Hippocampal formation (tissue), 2 donors: ENCODE results near the gene SLC35F1.

Experiments
- DNase-seq, 2 donors: peaks; one replicate each; lab custom pipeline; 2025; lab: John Stamatoyannopoulos, UW

The SLC35F1 gene

DNA sequence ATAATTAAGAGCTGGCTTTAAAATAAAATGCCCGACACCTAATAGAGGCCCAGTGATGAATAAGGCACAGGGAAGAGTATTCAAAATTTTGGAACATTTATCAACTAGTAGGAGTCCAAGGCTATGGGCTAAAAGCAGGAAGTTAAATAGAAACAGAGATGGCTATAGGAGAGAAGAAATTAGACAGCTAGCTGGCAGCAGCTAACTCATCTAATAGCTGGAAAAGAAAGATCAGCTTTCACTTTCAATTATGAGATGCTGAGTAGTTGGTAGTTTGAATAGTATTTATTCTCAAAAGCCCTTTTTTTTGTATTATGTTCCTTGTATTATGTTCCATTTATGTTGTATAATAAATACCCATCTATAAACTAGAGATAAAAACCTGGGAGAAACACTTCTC lies 215.7 kb downstream of the SLC35F1 start:
- no peak for DNase-seq

DNA sequence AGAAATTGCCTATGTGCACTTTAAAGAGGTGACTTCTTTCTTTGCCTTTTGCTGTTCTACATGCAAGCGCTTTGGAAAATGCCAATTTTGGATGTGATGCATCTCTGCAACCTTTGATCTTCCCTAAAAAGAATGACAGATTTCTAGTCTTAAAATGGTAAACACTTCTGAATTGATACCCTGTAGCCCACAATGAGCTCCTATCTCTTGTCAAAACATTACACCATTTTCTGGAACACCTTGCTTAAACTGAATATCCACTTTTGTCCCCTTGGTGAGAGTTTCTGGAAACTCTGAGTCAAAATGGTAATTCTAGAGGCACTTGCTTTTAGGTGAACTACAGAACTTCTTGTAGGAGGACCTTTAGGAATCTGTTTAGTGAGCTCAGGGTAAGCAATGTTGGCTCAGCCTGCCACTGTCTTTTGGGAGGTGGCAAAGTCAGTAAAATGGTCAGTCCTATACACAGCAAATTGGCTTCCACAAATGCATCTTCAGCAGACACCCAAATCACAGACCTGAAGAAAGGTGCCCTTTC lies 216.5 kb downstream of the SLC35F1 start:
- no peak for DNase-seq

DNA sequence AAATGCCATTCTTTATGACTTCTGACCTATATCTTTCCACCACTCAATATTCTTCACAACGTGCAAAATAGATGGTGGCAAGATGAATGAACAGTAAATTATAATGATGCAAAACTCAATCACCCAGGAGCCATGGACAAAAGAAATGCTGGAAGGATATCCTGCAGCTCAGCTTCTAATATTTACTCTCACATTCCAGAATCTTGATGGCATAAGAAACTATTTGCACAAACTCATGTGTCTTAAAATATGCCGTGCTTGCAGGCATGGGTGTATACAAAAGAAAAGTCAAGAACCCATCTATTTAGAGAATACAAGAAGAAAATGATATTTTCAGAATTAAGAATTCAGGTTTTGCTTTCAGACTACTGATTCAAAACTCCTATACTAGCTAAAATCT lies 217.8 kb downstream of the SLC35F1 start:
- DNase-seq: no peak

DNA sequence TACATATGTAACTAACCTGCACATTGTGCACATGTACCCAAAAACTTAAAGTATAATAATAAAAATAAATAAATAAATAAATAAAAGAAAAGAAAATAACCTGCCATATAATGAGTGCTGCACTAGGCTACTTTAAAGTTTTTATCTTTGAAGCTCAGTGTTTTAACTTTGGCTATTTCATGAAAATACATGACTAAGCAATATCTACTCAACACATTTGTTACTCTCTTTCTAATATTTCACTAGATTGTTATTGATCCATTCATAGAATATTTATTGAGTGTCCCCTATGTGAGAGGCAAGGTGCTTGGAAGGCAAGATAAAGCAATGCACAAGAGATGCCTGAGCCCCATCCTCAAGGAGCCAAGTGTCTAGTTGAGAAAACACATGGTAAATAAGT lies 221.7 kb downstream of the SLC35F1 start:
- no peak for DNase-seq

DNA sequence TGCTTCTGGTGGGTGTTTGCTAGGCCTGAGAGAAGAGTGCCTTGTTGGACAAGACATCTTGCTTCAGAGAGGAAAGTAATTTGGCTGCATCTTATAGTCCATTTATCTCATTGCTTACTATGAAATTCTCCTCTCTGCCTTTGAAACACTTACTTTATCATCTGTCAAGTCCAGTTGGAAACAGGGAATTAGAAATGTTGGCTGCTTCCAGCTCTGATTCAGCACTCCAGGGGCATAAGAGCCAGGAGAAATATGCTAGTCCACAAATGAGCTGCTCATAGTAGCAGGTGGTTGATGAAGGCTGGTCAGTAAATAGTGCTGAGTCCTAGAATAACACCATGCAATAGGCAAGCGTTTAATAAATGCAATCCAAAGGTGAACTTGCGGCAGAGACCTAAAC lies 227.1 kb downstream of the SLC35F1 start:
- no peak for DNase-seq

DNA sequence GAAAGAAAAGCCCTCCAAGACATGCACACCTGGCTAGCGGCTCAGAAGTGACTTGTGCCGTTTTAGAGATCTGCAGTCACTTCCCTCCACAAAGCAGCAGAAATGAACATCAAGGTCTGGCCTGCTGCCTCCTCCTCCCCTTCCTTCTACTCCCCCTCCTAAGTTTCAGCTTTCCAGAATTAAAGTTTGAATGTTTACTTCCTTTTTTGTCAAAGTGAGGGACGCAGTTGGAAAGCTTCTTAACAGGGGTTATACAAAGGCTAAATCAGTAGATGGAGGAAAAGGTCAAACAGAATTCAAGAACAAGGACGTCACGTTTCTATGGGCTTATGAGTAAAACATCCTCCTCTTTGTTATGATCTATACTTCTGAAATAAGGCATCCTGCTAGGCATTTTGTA lies 227.7 kb downstream of the SLC35F1 start:
- DNase-seq: no peak

DNA sequence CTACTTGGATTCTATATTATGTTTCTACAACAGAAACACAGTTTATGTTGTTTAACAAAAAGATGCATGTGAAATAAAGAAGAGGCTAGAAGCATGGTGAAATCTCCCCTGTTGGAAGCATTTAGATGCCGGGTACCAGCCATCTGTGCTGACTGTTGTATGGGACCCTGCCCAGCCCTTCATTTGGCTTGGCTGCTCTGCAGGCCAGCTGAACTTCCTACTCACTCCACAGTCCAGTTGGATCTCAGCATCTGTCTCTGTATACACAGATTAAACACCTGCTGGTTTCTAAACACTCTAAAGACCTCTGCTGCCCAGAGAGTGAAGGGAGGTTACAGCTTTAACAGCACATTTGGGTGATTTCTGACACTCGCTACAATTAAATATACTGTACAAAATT lies 228.3 kb downstream of the SLC35F1 start:
- no peak for DNase-seq

DNA sequence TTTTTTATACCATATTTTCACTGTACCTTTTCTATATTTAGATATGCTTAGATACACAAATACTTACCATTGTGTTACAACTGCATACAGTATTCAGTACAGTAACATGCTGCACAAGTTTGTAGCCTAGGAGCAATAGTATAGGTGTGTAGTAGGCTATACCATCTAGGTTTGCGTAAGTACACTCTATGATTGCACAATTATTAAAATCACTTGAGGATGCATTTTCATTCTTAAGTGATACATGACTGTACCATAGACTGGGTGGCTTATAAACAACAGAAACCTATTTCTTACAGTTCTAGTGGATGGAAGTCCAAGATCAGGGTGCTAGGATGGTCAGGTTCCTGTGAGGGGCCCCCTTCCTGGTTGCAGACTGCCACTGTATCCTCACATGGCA lies 234.1 kb downstream of the SLC35F1 start:
- DNase-seq: no peak

DNA sequence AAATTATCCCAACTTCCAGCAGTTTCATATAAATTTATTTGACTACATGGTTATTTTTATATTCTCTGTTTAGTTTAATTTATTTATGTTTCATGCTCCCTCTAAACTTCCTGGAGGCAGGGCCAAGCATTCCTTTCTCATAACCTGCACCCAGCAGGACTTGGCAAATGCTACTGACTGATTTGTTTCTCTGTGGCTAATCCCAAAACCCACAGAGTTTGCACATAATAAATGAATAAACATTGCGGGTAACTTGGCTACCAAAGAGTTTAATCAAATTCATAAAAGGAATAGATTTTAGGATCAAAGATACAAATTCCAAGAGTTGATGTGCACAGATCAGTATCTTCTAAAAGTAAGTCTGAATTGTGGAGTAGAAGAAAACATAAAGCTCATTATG lies 239.5 kb downstream of the SLC35F1 start:
- DNase-seq: no peak

DNA sequence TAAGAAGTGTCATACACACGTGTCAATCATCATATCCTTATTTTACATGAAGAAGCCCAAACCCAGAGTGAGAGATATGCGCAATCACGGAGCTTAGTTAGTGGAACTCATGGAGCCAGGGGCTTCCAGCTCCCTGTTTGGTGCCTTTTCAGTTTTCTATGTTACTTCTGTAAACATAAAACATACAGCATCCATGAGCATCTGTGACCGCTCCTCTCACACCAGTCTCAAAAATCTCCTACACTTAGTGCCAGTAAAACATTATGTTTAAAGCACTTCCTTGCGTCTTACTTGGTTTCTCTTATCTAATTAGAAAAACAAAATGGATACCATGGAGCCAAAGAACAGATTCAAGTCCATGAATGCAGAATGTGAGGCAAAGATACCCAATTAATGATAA lies 240.4 kb downstream of the SLC35F1 start:
- no peak for DNase-seq

DNA sequence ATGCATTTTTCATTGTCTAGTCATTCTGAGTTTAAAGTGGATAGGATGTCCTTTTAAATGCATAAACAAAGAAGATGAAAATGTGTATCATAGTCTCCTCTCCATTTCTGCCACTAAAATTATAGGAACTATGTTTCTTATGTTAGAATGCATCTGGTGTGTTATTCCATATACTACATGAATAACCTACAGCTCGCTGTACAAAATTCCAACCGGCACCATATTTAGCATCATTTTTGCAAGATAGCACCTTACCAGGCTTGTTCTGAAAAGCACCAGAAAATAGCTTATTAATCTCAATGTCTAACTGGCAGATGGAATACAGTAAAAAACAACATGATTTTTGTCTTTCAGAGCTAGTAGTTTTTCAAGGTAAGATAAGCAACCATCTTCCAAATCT lies 241.5 kb downstream of the SLC35F1 start:
- peak in 1 of 2 donors; percentile 23 for DNase-seq

DNA sequence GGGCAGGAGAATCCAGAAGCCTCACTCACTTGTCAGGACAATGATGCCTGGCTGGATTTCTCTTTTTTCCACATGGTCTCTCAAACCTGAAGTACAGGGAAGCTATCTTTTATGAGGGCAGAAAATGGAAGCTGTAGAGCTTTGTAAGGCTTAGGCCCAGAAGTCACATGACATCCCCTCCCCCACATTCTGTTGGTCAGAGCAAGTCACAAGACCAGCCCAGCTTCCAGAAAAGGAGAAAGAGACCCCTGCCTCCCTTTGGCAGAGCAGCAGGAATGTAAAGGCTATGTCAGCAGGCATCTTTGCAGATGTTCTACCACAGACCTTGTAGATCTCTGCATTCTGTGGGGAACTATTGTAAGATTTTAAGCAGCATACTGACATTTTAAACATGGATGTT lies 245.5 kb downstream of the SLC35F1 start:
- no peak for DNase-seq

DNA sequence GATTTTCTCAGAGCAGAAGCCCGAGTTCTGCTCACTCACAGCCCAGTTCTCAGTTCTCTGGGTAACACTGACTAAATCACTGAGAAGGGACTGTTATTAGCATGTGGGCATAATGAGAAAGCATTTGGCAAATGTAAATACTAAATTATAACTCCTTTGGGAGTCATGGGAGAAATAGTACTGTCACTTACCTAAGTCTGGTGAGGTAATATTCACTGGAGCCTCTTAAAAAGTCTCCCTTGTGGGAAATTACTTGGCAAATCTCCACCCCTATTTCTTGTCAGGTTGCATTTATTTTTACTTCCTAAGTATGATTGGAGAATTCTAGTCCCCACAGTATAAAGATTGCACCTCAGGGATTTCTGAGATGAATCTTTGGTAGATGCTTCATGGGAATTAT lies 254.3 kb downstream of the SLC35F1 start:
- DNase-seq: no peak

DNA sequence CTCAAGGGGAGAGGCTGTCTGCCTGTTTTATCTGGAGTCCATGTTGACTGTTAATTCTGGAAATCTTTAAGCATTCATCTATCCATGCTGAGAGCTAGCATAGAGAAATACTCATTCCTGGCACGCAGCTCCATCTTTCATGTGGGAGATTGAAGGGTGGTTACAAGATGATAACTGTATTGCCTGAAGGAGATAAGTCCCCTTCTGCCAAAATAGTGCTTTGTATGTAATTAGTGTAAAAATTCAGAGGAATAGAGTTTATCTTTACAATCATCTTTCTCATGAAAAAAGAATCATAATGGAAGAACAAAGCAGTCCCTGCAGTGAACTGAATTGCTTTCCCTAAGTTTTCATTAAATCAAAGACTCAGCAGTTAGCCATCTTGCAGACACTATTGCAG lies 256.5 kb downstream of the SLC35F1 start:
- no peak for DNase-seq

DNA sequence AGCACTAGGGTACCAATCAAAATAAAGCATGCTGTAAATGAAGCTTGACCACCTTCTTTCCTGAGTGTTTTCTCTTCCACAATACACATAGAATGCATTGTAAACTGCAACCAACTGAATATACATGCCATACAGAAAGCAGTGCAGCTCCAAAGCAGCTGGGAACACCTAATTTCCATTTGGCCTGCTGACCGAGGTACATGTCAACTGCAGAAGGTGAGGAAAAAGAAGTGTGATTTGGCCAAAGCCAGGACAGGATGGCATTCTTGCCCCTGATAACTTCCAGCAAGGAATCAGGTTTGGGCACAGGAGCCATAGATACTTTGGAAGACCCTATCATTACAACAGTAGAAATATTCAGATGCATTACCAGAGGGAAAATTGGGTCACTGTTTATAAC lies 258.4 kb downstream of the SLC35F1 start:
- DNase-seq: no peak

DNA sequence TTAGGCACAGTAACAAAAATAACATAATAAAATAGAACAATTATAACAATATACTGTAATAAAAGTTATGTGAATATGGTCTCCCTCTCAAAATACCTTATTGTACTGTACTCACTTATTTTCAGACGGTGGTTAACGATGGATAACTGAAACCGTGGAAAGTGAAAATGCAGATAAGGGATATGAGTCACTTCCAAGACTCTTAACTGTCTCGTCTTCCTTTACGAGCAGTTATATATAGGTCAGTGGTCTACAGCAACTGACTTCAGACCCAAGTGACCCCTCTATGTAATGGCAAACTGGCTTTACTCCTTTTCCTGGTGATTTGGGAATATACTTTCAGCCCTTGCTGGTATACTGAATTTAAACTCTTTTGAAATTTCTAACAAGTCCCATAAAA lies 261.4 kb downstream of the SLC35F1 start:
- no peak for DNase-seq

DNA sequence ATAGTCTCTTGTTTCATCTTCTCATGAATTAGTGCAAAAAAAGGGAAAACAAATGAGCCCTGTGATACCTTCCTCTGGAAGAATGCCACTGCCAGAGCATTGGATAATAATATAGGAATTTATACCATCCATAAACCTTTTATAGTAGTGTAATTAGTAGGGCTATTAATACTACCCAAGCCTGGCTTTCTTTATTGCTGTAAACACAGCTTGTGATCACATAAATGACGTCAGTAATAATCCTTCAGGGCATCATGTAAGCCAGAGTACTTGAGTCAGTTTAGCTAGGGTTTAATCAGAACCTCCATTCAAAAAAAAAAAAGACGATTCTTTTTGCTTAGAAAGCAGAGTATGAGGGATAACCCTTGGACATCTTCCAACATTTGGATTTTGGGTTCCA lies 264.8 kb downstream of the SLC35F1 start:
- DNase-seq: no peak

DNA sequence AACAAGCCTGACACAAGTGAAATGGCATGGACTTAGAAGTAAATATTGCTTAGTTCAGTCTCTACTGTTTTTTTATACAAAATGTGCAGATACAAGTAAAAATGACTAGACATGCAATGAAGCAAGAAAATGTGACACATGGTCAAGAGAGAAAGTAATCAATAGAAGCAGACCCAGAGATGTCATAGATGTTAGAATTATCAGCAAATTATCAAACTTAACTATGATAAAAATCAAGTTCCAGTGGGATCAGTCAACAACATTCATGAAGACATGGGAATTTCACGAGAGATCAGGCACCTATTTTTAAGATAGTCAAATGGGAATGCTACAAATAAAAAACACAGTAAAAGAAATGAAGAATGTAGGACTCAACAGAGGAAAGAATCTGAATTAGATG lies 267.0 kb downstream of the SLC35F1 start:
- DNase-seq: no peak

DNA sequence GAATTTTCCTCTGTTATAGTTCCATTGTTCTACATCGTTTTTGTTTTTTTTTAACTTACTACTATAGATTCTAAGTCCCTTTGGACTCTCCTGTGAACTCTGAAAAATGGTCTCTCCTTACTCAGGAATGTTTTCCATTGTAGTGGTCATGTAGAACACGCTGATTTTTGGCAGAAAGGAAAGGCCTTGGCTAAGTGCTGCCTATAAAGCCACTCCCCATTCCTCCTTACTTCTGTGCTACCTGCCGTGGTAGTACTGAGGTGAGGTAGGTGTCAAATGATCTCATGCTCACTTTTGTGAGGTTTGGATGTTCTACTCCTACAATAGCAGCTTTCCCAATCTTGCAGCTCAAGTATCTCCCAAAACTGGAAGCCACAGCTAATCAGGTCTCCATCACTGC lies 270.7 kb downstream of the SLC35F1 start:
- DNase-seq: no peak

DNA sequence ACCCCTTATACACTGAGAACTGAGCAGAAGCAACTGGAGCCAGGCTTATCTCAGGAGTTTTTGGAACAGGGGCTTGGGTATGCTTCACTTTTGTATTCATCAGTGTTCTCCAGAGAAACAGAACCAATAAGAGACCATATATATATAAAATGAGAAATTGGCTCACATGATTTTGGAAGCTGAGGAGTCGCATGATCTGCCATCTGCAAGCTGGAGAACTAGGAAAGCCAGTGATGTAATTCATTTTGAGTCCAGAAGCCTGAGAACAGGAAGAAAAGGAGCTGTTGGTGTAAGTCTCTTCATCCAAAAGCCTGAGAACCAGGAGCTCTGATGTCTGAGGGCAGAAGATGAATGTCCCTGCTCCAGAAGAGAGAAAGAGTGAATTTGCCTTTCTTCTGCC lies 272.0 kb downstream of the SLC35F1 start:
- DNase-seq: no peak

DNA sequence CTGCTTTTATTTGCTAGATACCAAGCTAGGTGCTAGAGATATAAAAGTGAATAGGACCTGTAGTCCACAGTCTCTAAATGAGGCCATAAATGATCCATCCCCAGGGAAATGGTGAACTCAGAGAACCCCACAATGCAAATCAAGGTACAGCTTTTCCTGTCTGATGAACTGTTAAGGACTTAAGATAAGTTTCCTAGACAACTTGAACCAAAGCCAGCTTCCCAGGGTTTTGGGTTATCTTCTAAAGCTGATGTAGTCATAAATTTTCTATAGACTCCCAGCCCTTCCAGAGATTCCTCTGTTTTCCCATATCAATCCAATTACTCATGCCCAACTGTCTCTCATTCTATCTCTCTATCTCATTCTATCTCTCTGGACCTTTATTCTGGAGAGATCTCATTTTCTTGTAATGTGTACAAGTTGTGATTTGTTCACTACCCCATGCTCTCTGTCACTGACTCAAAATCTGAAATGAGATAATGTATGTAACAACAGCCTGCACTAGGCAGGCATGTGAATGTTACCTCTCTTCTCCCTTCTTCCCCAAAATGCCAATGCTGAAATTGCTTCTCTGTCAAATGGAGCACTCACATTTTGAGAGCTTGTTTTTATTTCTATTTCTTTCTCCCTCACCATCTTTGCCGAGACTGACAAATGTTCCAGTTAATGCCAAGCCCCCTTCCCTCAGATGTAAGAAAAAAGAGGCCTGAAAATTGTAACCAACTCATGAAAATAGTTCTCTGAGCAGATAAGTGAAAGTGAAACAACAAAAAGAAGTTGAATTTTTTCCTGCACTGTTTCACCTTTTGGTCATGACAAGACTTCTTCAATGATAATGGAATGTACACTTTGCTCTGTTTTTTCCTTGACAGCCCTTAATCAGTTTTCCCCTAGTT lies 279.9 kb downstream of the SLC35F1 start:
- DNase-seq: no peak

DNA sequence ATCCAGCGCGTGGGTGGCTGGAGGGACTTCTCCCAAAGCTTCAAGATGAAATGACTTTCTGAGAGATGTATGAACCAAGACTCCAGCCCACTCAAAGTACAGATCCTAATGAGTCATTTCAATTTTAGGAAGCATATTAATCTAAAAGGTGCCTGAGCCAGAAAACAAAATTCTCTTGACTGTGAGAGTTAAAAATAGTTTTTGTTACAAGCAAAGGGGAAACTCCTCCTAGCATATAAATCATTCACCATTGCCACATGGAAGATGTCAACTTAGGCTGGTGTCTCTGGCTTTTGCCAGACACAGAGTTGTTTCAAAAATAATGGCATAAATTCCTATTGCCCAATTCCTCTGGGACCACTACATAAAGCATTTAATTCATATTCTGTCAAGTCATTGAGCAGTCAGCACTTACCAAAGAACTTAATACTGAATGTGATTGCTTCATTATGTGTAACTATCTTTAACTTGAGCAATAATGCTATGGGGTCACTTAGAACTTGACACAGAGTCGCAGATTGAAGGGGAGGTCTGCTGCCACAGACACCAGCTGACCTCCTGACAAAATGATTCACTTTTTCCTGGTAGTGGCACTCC lies 280.6 kb downstream of the SLC35F1 start:
- no peak for DNase-seq

DNA sequence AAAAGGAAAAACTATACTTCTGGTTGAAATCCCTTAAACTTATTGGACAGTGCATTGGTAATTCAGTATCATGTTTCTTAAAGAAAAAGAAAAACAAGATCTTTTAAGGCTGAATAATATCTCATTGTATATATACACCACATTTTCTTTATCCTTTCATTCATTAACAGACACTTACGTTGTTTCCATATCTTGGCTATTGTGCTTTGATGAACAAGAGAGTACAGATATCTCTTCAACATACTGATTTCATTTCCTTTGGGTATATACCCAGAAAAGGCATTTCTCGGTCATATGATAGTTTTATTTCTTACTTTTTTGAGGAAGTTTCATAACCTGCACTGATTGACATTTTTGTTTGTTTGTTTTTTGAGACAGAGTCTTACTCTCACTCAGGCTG lies 281.5 kb downstream of the SLC35F1 start:
- DNase-seq: no peak

DNA sequence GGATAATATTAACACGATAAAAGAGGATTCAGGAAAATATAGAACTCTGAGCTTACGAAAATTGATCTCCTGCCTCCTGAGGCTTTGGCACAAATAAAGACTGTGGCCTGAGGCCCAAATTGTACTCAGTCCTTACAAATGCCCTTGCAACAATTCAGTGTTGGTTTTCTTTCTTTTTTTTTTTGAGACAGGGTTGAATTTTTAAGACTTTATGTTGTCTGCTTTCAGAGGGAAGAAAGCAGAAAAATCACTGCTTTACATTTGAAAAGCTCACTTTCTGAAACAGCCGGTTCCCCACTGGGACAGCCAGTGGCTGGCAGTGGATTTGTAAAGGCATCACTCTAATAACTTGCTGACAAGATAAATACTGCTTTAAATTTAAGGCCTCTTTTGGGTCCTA lies 290.5 kb downstream of the SLC35F1 start:
- no peak for DNase-seq
